ELR (cell line): ENCODE data around the gene MTCL1.
A peak's percentile ranks its signal among the peaks of the same experiment; 100 is the strongest.

Experiments
- DNase-seq: peaks from one replicate; pipeline ENCODE4 v3.0.0-alpha.2; 2015; ENCODE audit warnings: low read depth

Gene MTCL1

GRCh38 chr18:8810157-8810556, 104.8 kb downstream of the MTCL1 start:
- DNase-seq, result no peak

GRCh38 chr18:8811115-8811514, 105.8 kb downstream of the MTCL1 start:
- DNase-seq, result no peak

GRCh38 chr18:8812631-8813030, 107.3 kb downstream of the MTCL1 start:
- peak; percentile 61 for DNase-seq

- DNase-seq, result no peak
Observed at GRCh38 chr18:8813611-8814010, 108.3 kb downstream of the MTCL1 start.

GRCh38 chr18:8814206-8814605, 108.8 kb downstream of the MTCL1 start:
- DNase-seq, result peak; percentile 48

GRCh38 chr18:8816220-8816619, 110.9 kb downstream of the MTCL1 start:
- DNase-seq, result no peak

GRCh38 chr18:8816816-8817215, 111.5 kb downstream of the MTCL1 start:
- DNase-seq, result no peak

GRCh38 chr18:8818982-8819381, 113.6 kb downstream of the MTCL1 start:
- DNase-seq, result no peak

GRCh38 chr18:8820396-8821082, 115.2 kb downstream of the MTCL1 start:
- DNase-seq, result no peak

GRCh38 chr18:8821083-8821465, 115.7 kb downstream of the MTCL1 start:
- no peak for DNase-seq

GRCh38 chr18:8821531-8821930, 116.2 kb downstream of the MTCL1 start:
- no peak for DNase-seq

GRCh38 chr18:8822643-8823042, 117.3 kb downstream of the MTCL1 start:
- no peak for DNase-seq

GRCh38 chr18:8823530-8823929, 118.2 kb downstream of the MTCL1 start:
- DNase-seq, result no peak

GRCh38 chr18:8824846-8825245, 119.5 kb downstream of the MTCL1 start:
- no peak for DNase-seq

GRCh38 chr18:8825273-8825672, 119.9 kb downstream of the MTCL1 start:
- no peak for DNase-seq

- no peak for DNase-seq
Observed at GRCh38 chr18:8825729-8826375, 120.5 kb downstream of the MTCL1 start.

GRCh38 chr18:8826514-8826913, 121.2 kb downstream of the MTCL1 start:
- DNase-seq, result no peak

GRCh38 chr18:8826971-8827370, 121.6 kb downstream of the MTCL1 start:
- DNase-seq, result no peak

GRCh38 chr18:8828300-8828699, 122.9 kb downstream of the MTCL1 start:
- no peak for DNase-seq

GRCh38 chr18:8828798-8829197, 123.4 kb downstream of the MTCL1 start:
- DNase-seq, result no peak

GRCh38 chr18:8830067-8831060, 125.0 kb downstream of the MTCL1 start:
- DNase-seq, result no peak

GRCh38 chr18:8831112-8831511, 125.8 kb downstream of the MTCL1 start:
- DNase-seq, result no peak

- no peak for DNase-seq
Observed at GRCh38 chr18:8831531-8831930, 126.2 kb downstream of the MTCL1 start.
